Activated naive CD8-positive, alpha-beta T cell treated with anti-CD3 and anti-CD28 coated beads for 36 hours (primary cell): ENCODE data around the gene USP6NL. TPM values are rescaled to one million over a fixed set of nuclear protein-coding genes. Genes with fewer than 3 reads are reported as not detected.

Experiments used
- DNase-seq: peaks from one replicate; pipeline ENCODE4 v3.0.0; 2021
- H3K27ac Mint-ChIP-seq: one replicate; pipeline ENCODE4 v1.8.0; 2022; ENCODE audit warnings: mild to moderate bottlenecking, moderate library complexity, mixed read lengths
- H3K27me3 Mint-ChIP-seq: one replicate; pipeline ENCODE4 v1.8.0; 2022; ENCODE audit warnings: mild to moderate bottlenecking, mixed read lengths
- H3K36me3 Mint-ChIP-seq: one replicate; pipeline ENCODE4 v1.8.0; 2021; ENCODE audit warnings: mild to moderate bottlenecking, mixed read lengths
- H3K4me1 Mint-ChIP-seq: one replicate; pipeline ENCODE4 v1.8.0; 2021; ENCODE audit warnings: mixed read lengths
- H3K4me3 Mint-ChIP-seq: one replicate; pipeline ENCODE4 v1.8.0; 2022; ENCODE audit warnings: mild to moderate bottlenecking, moderate library complexity, mixed read lengths
- H3K9me3 Mint-ChIP-seq: one replicate; pipeline ENCODE4 v1.8.0; 2022; ENCODE audit warnings: mixed read lengths
- total RNA-seq, 2 experiments: library from RNA; stranded (reverse); gene quantifications; one replicate each; pipeline ENCODE4 v1.2.3, GENCODE V29; 2021

The USP6NL gene
- total RNA-seq, 2 experiments from 2014 or later = 5.5 to 5.6 TPM

DNA sequence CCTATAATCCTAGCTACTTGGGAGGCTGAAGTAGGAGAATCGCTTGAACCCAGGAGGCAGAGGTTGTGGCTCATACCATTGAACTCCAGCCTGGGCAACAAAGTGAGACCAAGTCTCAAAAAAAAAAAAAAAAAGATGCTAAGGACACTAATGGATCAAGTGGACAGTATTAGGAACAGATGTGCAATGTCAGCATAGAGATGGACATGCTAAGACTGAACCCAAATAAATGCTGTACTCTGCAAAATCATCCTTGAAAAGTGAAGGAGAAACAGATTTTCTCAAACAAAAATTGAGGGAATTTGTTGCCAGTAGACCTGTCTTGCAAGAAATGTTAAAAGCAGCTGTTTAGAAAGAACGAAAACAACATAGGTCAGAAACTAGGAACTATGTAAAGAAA, 194.5 kb downstream of the USP6NL start:
- Mint-ChIP-seq H3K36me3 (peaks cover 7% of the 10 kb centered on the region), H3K9me3 (peaks cover 35% of the 10 kb centered on the region), H3K27me3 (no peaks in the 10 kb centered on the region), H3K4me1 (peaks cover 6% of the 10 kb centered on the region), H3K4me3 (no peak overlapping the region), H3K27ac (no peak overlapping the region)
- DNase-seq = no peak

DNA sequence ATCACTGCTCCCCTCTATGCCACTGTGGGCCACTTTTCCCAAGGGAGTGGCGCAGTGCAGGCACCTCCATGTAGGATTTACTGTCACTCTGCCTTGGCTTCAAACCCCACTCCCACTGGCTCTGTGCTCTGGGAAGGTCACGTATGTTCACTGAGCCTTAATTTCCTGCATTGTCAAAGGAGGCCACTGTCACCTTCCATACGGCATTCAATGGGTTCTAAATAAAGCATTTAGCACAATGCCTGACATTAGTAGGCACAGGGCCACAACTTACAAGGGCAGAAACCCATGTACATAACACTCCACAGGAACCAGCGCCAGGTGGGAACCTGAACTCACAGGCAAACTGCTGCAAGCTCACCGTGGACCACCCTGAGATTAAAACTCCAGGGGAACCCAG, 196.4 kb downstream of the USP6NL start:
- peaks cover 2% of the 10 kb centered on the region for H3K36me3 Mint-ChIP-seq
- H3K27ac Mint-ChIP-seq = no peak overlapping the region
- H3K4me3 Mint-ChIP-seq = no peak overlapping the region
- no peaks in the 10 kb centered on the region for H3K27me3 Mint-ChIP-seq
- DNase-seq = no peak
- peaks cover 28% of the 10 kb centered on the region for H3K9me3 Mint-ChIP-seq
- H3K4me1 Mint-ChIP-seq = peaks cover 6% of the 10 kb centered on the region

DNA sequence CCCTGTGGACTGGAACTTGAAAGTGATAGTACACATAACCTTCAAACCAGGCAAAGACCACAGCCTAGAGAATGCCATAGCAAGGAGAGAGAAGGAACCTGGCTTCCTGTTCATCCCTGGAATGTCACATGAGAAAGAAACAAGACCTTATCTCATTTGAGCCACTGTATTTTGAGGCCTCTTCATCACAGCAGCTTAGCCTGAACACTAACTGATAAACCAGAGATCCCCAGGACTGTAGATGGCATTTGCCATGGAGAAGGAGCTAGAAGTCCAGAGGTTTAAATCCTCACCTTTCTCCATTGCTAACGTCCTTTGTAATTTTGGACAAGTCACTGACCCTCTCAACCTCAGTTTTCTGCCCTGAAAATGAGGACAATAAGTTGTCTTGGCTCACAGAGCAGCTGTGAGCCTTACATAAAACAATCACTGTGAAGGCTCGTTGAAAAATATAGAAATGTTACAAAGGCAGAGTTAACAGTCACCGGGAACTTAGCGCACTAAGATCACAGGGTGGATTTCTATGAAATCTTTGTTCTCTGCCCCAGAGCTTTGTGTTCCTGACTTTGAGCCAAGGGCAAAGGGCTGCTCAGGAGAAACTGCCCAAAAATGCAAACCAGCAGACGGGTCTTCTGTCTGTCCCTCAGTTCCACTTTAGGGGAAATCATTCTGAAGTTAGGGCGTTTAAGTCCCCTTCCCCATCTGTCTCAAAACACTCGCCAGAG, 197.0 kb downstream of the USP6NL start:
- H3K4me3 Mint-ChIP-seq = no peak overlapping the region
- H3K9me3 Mint-ChIP-seq = peaks cover 25% of the 10 kb centered on the region
- H3K4me1 Mint-ChIP-seq = peaks cover 6% of the 10 kb centered on the region
- no peaks in the 10 kb centered on the region for H3K27me3 Mint-ChIP-seq
- DNase-seq = no peak
- no peak overlapping the region for H3K27ac Mint-ChIP-seq
- H3K36me3 Mint-ChIP-seq = peaks cover 2% of the 10 kb centered on the region

DNA sequence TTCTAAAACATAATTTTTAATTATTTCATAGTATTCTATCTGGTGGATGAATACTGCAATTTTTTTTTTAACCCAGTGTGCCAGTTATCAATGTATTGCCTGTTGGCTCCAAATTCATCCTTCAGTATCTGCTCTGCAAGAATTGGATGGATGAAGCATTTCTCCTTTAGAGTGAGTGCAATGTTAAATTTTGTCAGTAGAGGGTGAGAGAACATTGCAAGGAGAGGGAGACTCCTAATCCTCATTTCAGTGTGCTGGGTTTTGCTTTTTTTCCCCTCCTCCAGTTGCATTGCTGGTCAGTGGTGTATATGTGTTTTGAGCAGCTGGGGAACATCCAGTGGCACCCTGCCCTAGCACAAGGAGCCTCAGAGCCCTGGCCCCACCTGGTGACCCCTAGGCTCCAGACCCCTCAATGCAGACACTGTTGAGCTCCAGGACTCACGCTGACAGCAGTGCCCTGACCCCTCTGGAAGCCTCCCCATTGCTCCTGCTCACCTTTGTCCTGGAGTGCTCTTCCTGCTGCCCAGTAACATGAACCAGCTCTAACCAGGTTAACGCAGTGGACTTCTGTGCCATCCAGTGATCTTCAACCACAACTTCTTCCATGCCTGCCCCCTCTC, 199.4 kb downstream of the USP6NL start:
- peaks cover 19% of the 10 kb centered on the region for H3K9me3 Mint-ChIP-seq
- no peak overlapping the region for H3K4me3 Mint-ChIP-seq
- peaks cover 5% of the 10 kb centered on the region for H3K36me3 Mint-ChIP-seq
- H3K4me1 Mint-ChIP-seq = peaks cover 15% of the 10 kb centered on the region
- H3K27ac Mint-ChIP-seq = no peak overlapping the region
- H3K27me3 Mint-ChIP-seq = no peaks in the 10 kb centered on the region
- DNase-seq = no peak

DNA sequence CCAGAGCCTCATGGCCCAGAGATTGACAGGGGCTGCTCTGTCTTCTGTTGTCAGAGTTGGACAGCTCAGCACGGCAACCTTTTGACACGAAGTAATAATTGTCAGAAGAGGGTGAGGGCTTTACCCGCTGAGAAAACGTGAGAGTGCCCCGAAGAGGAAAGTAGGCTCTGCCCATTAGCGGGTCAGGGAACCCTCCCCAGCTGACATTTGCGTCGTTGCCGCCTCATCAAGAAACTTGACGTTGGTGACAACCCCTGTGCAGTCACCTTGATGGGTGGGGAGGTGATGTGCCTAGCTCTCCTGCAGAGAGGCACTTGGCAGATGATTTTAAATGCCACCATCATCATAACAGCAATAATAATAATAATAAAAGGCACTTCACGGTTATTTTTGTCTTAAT, 202.1 kb downstream of the USP6NL start:
- Mint-ChIP-seq H3K27me3 (no peaks in the 10 kb centered on the region), H3K9me3 (peaks cover 22% of the 10 kb centered on the region), H3K4me1 (peaks cover 12% of the 10 kb centered on the region), H3K27ac (no peak overlapping the region), H3K4me3 (no peak overlapping the region), H3K36me3 (peaks cover 5% of the 10 kb centered on the region)
- DNase-seq = no peak

DNA sequence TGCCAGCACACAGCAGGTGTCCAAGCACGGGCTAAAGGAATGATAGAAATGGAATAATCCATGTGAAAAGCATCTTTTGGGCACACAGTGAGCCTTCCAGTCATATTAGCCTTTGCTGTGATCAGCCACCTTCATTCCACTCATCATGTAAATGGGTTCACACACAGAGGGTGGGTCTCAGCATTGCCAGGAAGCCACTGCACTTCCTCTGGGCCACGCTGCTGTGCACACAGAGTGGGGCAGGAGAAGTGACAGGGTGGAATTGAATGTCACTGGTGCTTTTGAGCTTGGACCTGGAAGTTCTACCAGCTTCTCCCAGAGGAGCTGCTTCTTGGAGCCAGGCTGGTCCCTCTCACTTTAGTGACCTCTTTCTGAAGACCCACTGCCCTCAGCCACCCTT, 203.5 kb downstream of the USP6NL start:
- Mint-ChIP-seq H3K27ac (no peak overlapping the region), H3K36me3 (peaks cover 10% of the 10 kb centered on the region), H3K4me1 (peaks cover 16% of the 10 kb centered on the region), H3K4me3 (no peak overlapping the region), H3K27me3 (no peaks in the 10 kb centered on the region), H3K9me3 (peaks cover 20% of the 10 kb centered on the region)
- no peak for DNase-seq

DNA sequence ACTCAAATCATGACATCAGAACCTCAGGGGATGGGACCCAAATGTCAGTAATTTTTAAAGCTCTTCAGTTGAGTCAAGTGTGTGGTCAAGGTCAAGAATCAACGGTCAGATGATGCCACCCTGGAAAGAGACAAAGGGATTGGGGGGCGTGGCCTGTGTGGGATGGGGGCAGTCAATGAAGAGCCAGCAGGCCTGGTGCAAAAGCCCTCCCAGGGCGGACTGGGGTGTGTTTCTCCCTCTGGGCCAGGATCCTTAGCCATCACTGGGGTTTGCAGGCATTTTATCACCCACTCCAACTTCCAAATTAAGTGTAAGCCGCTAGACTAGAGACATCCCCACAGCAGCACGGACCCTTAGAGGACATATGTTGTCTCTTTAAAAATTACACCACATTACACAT, 204.7 kb downstream of the USP6NL start:
- Mint-ChIP-seq H3K9me3 (peaks cover 16% of the 10 kb centered on the region), H3K36me3 (peaks cover 15% of the 10 kb centered on the region), H3K4me3 (no peak overlapping the region), H3K27ac (no peak overlapping the region), H3K4me1 (peaks cover 27% of the 10 kb centered on the region), H3K27me3 (no peaks in the 10 kb centered on the region)
- DNase-seq = no peak

DNA sequence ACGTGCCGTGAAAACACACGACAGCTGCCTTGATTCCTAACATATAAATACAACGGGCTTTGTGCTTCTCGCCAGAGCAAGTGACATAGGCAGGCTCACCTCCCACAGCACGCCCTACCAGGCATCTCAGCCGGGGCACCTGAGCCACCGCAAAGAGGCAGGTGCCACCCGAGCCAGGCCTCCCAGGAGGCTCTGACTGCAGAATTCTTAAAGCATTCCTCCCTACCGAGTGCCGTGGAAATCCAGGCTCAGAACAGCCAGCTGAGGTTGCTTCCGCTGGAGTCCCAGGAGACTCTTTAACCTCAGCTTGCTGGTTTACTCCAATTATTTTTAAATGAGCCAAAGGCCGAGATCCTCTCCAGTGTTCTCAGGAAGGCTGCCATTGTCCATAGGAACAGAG, 206.5 kb downstream of the USP6NL start:
- DNase-seq = no peak
- H3K27ac Mint-ChIP-seq = no peak overlapping the region

More for the DNA sequence above, 206.5 kb downstream of the USP6NL start:
- Mint-ChIP-seq H3K36me3 (peaks cover 15% of the 10 kb centered on the region), H3K27me3 (no peaks in the 10 kb centered on the region), H3K9me3 (peaks cover 16% of the 10 kb centered on the region), H3K4me3 (no peak overlapping the region), H3K4me1 (peaks cover 37% of the 10 kb centered on the region)

Other genes with a start within 250 kb of the USP6NL start
- 1 to 10 TPM; 1.9 to 2.0 TPM for gene ECHDC3, start 130.7 kb upstream of the USP6NL start, total RNA-seq
- 1 to 10 TPM; 1.5 to 2.8 TPM for gene PROSER2, start 211.7 kb upstream of the USP6NL start, total RNA-seq